Effector memory CD4-positive, alpha-beta T cell (primary cell): ENCODE measurements around the gene CSNK1D.

Experiments
- DNase-seq, 3 donors: peaks; one replicate each; pipeline ENCODE4 v3.0.0-alpha.2; 2020
- H3K27ac ChIP-seq: 2 replicates; pipeline ENCODE4 v1.7.0; 2013; ENCODE audit warnings: mild to moderate bottlenecking, low read length, moderate library complexity; ENCODE audit not compliant: insufficient read depth, poor library complexity, severe bottlenecking
- H3K27me3 ChIP-seq: replicated peaks from 2 replicates; pipeline ENCODE4 v1.7.0; 2013; ENCODE audit warnings: mild to moderate bottlenecking, low read length; ENCODE audit not compliant: insufficient read depth, control insufficient read depth, poor library complexity, severe bottlenecking
- H3K36me3 ChIP-seq: 2 replicates; pipeline ENCODE4 v1.7.0; 2013; ENCODE audit warnings: mild to moderate bottlenecking, low read length, moderate library complexity; ENCODE audit not compliant: control insufficient read depth, insufficient read depth
- H3K4me1 ChIP-seq: 2 replicates; pipeline ENCODE4 v1.7.0; 2013; ENCODE audit warnings: low read length, mild to moderate bottlenecking; ENCODE audit not compliant: control insufficient read depth, insufficient read depth, poor library complexity, severe bottlenecking
- H3K4me3 ChIP-seq: 2 replicates; pipeline ENCODE4 v1.7.0; 2013; ENCODE audit warnings: low read length, low read depth, mild to moderate bottlenecking; ENCODE audit not compliant: insufficient read depth, poor library complexity, severe bottlenecking
- H3K9me3 ChIP-seq: 2 replicates; pipeline ENCODE4 v1.7.0; 2013; ENCODE audit warnings: mild to moderate bottlenecking, low read length, moderate library complexity; ENCODE audit not compliant: control insufficient read depth

CSNK1D gene

GRCh38 chr17:82238472-82239201 is 34.9 kb downstream of the CSNK1D start:
- Histone ChIP-seq H3K27me3 (no peaks in the 10 kb centered on the region), H3K4me1 (peaks cover 52% of the 10 kb centered on the region), H3K4me3 (peak overlapping the region; percentile 45), H3K27ac (peak overlapping the region; percentile 61), H3K36me3 (peaks cover 15% of the 10 kb centered on the region), H3K9me3 (no peaks in the 10 kb centered on the region)
- DNase-seq, result peak; percentile 64 to 71 (median 71)

DNA sequence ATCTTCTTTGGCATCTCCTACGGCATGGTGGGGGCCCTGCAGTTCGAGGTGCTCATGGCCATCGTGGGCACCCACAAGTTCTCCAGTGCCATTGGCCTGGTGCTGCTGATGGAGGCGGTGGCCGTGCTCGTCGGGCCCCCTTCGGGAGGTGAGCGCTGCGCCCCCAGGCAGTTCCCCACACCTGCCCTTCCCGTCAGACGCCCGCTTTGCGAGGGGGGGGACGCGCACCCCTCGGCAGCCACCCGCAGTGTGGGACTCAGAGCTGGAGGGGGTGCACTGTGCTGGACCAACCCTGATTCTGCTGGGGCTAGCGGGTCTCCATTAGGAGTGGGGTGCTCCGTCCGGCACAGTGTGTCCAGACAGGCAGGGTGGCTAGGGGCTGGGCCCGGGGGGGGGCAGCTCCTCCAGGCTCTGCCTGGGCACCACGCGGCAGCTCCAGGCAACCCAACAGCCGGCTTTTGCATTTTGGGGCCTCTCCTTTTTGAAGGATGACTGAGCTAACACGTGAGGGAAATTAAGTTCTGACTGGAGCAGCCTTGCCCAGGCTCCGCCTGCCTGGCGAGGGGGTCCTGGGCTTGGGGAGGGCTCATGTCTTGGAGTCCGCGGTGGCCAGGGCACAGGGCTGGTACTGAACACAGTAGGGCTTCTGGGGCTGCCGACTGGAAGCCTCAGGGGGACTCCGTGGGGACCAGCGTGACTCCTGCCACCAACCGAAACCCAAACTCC is 35.6 kb downstream of the CSNK1D start:
- Histone ChIP-seq H3K9me3 (no peaks in the 10 kb centered on the region), H3K27me3 (no peaks in the 10 kb centered on the region), H3K4me3 (peak overlapping the region; percentile 45), H3K36me3 (peaks cover 7% of the 10 kb centered on the region), H3K4me1 (peaks cover 52% of the 10 kb centered on the region), H3K27ac (peak overlapping the region; percentile 61)
- DNase-seq, result no peak

DNA sequence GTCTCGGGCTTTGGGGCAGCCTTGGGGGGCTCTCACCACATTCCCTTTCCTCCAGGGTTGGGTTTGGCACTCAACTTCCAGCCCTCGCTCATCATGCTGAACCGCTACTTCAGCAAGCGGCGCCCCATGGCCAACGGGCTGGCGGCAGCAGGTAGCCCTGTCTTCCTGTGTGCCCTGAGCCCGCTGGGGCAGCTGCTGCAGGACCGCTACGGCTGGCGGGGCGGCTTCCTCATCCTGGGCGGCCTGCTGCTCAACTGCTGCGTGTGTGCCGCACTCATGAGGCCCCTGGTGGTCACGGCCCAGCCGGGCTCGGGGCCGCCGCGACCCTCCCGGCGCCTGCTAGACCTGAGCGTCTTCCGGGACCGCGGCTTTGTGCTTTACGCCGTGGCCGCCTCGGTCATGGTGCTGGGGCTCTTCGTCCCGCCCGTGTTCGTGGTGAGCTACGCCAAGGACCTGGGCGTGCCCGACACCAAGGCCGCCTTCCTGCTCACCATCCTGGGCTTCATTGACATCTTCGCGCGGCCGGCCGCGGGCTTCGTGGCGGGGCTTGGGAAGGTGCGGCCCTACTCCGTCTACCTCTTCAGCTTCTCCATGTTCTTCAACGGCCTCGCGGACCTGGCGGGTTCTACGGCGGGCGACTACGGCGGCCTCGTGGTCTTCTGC is 36.3 kb downstream of the CSNK1D start:
- no peak for DNase-seq

GRCh38 chr17:82236142-82236971 is 37.1 kb downstream of the CSNK1D start:
- Histone ChIP-seq H3K27me3 (no peaks in the 10 kb centered on the region), H3K4me3 (no peak overlapping the region), H3K36me3 (no peaks in the 10 kb centered on the region), H3K9me3 (no peaks in the 10 kb centered on the region), H3K4me1 (peaks cover 52% of the 10 kb centered on the region), H3K27ac (peak overlapping the region; percentile 48)
- DNase-seq, result peak; percentile 44 to 56 (median 47)

More for the DNA sequence above, 36.3 kb downstream of the CSNK1D start:
- Histone ChIP-seq H3K27me3 (no peaks in the 10 kb centered on the region), H3K4me3 (no peak overlapping the region), H3K36me3 (peaks cover under 1% of the 10 kb centered on the region), H3K9me3 (no peaks in the 10 kb centered on the region), H3K4me1 (peaks cover 50% of the 10 kb centered on the region), H3K27ac (no peak overlapping the region)

DNA sequence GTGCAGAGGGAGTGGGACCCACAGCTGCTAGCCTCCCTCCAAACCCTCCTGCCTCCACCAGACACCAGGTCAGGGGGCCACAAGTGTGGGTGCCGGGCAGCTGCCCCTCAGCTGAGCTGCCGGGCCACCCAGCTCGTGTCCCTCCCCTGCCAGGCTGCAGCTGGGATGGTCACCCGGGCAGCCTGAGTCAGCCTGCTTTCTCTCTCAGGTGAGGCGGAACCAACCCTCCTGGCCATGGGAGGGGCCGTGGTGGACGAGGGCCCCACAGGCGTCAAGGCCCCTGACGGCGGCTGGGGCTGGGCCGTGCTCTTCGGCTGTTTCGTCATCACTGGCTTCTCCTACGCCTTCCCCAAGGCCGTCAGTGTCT is 37.7 kb downstream of the CSNK1D start:
- Histone ChIP-seq H3K9me3 (no peaks in the 10 kb centered on the region), H3K27me3 (no peaks in the 10 kb centered on the region), H3K4me3 (no peak overlapping the region), H3K27ac (no peak overlapping the region), H3K36me3 (no peaks in the 10 kb centered on the region), H3K4me1 (peaks cover 51% of the 10 kb centered on the region)
- no peak for DNase-seq

GRCh38 chr17:82235056-82235774 is 38.3 kb downstream of the CSNK1D start:
- no peaks in the 10 kb centered on the region for H3K36me3 ChIP-seq
- H3K27ac ChIP-seq, result no peak overlapping the region
- H3K27me3 ChIP-seq, result no peaks in the 10 kb centered on the region
- no peak overlapping the region for H3K4me3 ChIP-seq
- no peaks in the 10 kb centered on the region for H3K9me3 ChIP-seq
- peaks cover 50% of the 10 kb centered on the region for H3K4me1 ChIP-seq
- no peak for DNase-seq

DNA sequence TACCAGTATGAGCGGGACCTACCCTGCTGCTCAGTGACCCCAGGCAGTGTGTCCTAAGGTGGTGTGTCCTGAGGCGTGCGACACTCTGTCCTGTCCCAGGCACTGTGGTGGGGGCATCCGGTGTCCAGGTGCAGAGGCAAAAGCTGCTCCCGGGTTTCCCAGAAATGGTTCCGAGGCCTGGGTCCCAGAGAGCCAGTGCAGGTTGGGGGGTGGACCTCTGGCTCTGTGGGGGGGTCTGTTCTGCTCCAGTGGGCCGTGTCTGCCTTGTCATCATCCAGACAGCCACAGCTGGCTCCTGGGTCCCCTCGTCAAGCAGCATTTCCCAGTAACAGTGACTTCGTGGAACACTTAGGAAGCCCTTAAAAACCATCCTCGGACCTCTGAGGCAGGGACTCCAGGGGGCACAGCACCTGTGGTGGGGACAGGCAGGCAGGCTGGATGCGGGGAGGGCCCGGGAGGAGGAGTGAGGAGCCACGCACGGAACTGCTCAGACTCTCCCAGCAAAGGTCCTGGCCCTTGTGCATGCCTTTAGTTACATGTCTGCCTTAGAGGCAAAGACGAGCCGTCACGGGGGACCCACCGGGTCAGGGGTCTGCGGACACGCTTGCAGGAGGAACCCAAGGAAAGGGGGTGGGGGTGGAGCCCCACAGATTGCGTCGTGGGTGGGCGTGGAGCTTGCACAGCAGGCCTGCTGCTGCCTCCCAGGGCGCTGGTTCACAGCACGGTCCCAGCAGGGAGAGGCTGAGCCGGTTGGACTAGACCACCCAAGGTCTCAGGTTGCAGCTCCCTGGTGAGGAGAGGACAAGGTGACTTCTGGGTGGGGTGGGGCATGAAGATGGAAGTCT is 39.1 kb downstream of the CSNK1D start:
- no peak overlapping the region for H3K4me3 ChIP-seq
- no peak for DNase-seq
- H3K9me3 ChIP-seq, result no peaks in the 10 kb centered on the region
- no peaks in the 10 kb centered on the region for H3K36me3 ChIP-seq
- H3K27me3 ChIP-seq, result no peaks in the 10 kb centered on the region
- peaks cover 50% of the 10 kb centered on the region for H3K4me1 ChIP-seq
- H3K27ac ChIP-seq, result no peak overlapping the region

- H3K36me3 ChIP-seq, result no peaks in the 10 kb centered on the region
These were observed 40.4 kb downstream of the CSNK1D start for GRCh38 chr17:82232876-82233785.

More at GRCh38 chr17:82232876-82233785, 40.4 kb downstream of the CSNK1D start:
- no peak overlapping the region for H3K27ac ChIP-seq
- H3K4me3 ChIP-seq, result no peak overlapping the region
- no peak for DNase-seq
- H3K9me3 ChIP-seq, result no peaks in the 10 kb centered on the region
- H3K4me1 ChIP-seq, result peaks cover 46% of the 10 kb centered on the region
- no peaks in the 10 kb centered on the region for H3K27me3 ChIP-seq
